ENCODE data around the gene BNC2. TPM values are rescaled to one million over a fixed set of nuclear protein-coding genes. Genes with fewer than 3 reads are reported as not detected.
A peak's percentile ranks its signal among the peaks of the same experiment; 100 is the strongest.

BNC2 gene
- total RNA-seq, 1 donor from 2014 or later: 2.9 TPM

DNA sequence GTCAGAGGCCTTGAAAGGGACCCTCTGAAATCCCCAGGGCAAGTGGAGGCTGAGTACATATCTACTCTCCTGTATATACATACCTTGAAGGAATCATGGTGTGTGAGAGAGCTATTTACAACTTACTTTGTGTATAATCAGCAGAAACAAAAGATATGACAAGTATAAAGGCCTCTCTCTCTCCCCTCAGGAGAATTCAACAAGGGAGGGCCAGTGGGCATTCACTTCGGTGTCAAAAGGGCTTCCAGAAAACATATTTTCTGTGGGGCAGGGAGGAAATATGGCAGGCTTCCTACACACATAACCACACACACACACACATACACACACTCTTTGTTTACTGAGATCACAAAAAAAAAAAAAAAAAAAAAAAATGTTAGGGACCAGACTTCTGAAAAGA, 181.7 kb downstream of the BNC2 start:
- TF ChIP-seq CTCF (conservative IDR thresholded peaks at IDR 0.05; ENCODE audit: low read depth, low read length): no peak
- DNase-seq (ENCODE audit: low read depth): no peak
- no peak overlapping the region for H3K4me3 ChIP-seq (ENCODE audit: low read depth, low read length)

DNA sequence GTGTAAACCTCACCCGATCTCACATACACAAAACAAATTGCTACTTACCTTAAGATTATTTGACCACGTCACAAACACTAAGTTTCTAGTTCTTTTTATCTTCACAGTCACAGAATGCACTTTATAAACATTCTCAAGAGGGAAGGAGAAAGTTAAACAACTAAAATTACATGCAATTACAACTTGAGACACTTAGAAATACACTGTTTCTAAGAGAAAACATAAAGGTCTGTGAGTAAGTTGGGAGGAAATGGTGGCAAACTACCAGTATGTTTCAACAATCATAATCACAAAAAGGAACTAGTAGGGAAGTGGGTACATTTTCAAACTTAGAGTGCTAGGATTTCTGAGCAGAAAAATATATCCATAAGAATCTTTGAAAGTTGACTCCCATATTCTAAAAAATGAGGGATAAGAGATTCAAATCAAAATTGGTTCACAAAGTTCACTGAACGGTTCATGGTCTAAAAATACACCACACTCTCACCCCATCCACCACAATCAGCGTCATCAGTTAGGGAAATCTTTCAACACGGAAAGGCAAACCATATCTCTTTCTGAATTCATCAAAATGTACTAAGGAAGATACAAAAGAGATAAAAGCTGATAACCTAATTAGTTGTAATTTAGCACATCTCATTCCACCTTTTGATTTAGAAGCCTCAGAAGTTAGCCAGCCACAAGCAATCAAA, 182.6 kb downstream of the BNC2 start:
- TF ChIP-seq CTCF (conservative IDR thresholded peaks at IDR 0.05; ENCODE audit: low read depth, low read length): no peak
- H3K4me3 ChIP-seq (ENCODE audit: low read depth, low read length): no peak overlapping the region

DNA sequence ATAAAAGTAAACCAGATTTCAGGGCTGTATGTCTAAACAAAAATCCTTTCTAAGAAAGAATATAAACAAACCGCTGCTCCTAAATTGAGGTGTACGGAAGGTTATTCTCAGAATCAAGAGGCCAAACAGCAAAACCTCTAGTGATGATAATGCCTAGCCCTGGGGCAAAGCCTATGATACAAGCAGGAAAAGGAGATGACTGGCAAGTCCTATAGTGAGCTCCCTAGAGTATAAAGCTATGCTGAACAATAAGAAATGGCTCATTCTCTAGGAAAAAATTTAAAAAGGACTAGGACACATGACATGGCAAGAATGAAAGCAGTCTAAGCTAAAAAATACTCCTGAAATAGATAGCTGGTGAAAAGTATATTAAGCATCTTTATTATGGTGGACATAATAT, 187.1 kb downstream of the BNC2 start:
- no peak overlapping the region for H3K4me3 ChIP-seq (ENCODE audit: low read depth, low read length)
- no peak for DNase-seq (ENCODE audit: low read depth)
- no peak for TF ChIP-seq CTCF (conservative IDR thresholded peaks at IDR 0.05; ENCODE audit: low read depth, low read length)

More for the DNA sequence above, 182.6 kb downstream of the BNC2 start:
- DNase-seq (ENCODE audit: low read depth): no peak

DNA sequence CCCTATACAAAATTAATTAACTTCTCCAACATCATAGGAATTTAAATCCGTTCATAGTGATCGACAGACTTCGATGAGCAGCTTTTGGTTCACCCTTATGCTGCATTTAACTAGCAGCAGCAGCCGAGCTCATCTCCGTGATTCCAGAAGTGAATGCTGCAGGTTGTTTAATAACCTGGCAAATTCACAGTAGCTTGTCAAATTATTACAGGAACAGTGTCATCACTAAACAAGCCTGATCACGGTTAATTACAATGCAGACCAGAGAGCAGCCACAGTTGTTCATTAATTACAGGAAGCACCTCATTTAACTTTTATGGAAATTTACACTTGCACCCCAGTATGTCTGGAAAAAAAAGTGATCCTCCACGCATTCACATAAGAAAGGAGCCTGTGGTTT, 188.2 kb downstream of the BNC2 start:
- no peak for TF ChIP-seq CTCF (conservative IDR thresholded peaks at IDR 0.05; ENCODE audit: low read depth, low read length)
- peak overlapping the region; percentile 24 for H3K4me3 ChIP-seq (ENCODE audit: low read depth, low read length)
- DNase-seq (ENCODE audit: low read depth): no peak

DNA sequence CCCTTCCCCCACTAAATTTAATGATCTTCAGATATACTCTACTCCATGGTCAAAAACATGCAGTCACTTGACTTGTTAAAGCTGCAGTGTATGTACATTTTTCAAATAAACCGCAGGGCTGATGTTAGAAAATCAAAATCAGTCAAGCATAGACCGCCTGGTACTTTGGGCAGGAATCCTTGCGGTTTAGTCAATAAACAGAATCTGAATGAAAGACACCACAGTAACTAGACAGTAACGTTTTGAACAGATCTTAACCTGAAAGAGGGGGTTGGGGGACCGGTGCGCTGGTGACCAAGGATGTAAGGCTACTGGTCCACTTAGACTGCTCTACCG, 188.8 kb downstream of the BNC2 start:
- peak; percentile 53 for DNase-seq (ENCODE audit: low read depth)
- H3K4me3 ChIP-seq (ENCODE audit: low read depth, low read length): peak overlapping the region; percentile 24
- no peak for TF ChIP-seq CTCF (conservative IDR thresholded peaks at IDR 0.05; ENCODE audit: low read depth, low read length)

DNA sequence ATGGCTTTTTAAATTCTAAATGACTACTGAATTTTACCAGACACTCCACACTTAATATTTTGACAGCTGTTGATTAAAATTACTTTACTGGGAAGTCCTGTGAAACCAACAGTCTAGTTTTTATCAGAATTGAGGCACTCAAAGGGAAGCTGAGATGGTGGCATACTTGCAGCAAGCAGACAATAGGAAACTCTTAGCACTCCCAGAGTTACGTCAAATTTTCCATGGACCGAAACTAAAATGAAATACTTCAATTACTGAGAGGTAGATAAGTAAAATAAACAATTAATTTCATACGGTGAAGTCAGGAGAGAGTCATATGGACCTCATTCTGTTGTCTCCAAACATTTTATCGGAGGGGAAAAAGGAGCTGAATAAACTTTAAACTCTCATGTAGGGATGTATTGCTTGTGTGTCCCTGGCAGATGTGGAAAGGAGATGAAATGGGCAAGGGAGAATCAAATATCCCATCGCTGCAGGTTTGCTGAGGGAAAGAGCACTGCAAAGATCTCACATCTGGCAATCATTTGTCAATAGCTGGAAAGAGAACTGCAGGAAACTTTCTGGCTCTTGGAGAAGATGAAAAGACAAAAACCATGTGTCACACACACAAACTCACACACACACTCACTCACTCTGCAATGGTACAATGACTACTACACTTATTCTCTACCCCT, 189.4 kb downstream of the BNC2 start:
- no peak for TF ChIP-seq CTCF (conservative IDR thresholded peaks at IDR 0.05; ENCODE audit: low read depth, low read length)
- no peak for DNase-seq (ENCODE audit: low read depth)
- no peak overlapping the region for H3K4me3 ChIP-seq (ENCODE audit: low read depth, low read length)

- TF ChIP-seq CTCF (conservative IDR thresholded peaks at IDR 0.05; ENCODE audit: low read depth, low read length): no peak
- H3K4me3 ChIP-seq (ENCODE audit: low read depth, low read length): no peak overlapping the region
- DNase-seq (ENCODE audit: low read depth): no peak
Measured at GRCh38 chr9:16680541-16680940, 189.9 kb downstream of the BNC2 start.

All from epithelial cell of proximal tubule (primary cell).